ENCODE results near the gene METTL25B.
"Not testable (repeated sequence)": the region's sequence is repeated elsewhere in the genome, so short reads cannot be mapped to it uniquely, and the experiment has no call there.

Gene METTL25B

GRCh38 chr1:156748670-156749418 is 20.6 kb downstream of the METTL25B start:
- no peak for DNase-seq (ENCODE audit: low read depth, low spot score)

GRCh38 chr1:156749419-156750118 is 21.3 kb downstream of the METTL25B start:
- DNase-seq (ENCODE audit: low read depth, low spot score) = no peak

- DNase-seq (ENCODE audit: low read depth, low spot score) = no peak
Measured at GRCh38 chr1:156750191-156750672, 22.0 kb downstream of the METTL25B start.

GRCh38 chr1:156750711-156751450 is 22.6 kb downstream of the METTL25B start:
- no peak for DNase-seq (ENCODE audit: low read depth, low spot score)

- DNase-seq (ENCODE audit: low read depth, low spot score) = no peak
Measured at GRCh38 chr1:156751451-156751756, 23.1 kb downstream of the METTL25B start, which contains the start of gene HDGF. TSS of gene HDGF (minus strand) at chr1:156751675. CDS start at chr1:156751429, 246 bp downstream.

- DNase-seq (ENCODE audit: low read depth, low spot score) = peak; percentile 91
Measured at GRCh38 chr1:156751757-156752481, 23.6 kb downstream of the METTL25B start.

GRCh38 chr1:156752843-156753482 is 24.7 kb downstream of the METTL25B start:
- DNase-seq (ENCODE audit: low read depth, low spot score) = no peak

GRCh38 chr1:156754219-156754618 is 25.9 kb downstream of the METTL25B start:
- no peak for DNase-seq (ENCODE audit: low read depth, low spot score)

GRCh38 chr1:156755527-156755950 is 27.3 kb downstream of the METTL25B start:
- DNase-seq (ENCODE audit: low read depth, low spot score) = no peak

- DNase-seq (ENCODE audit: low read depth, low spot score) = no peak
Measured at GRCh38 chr1:156756355-156756754, 28.1 kb downstream of the METTL25B start.

- not testable (repeated sequence) for DNase-seq (ENCODE audit: low read depth, low spot score)
Measured at GRCh38 chr1:156757572-156758253, 29.4 kb downstream of the METTL25B start.

GRCh38 chr1:156760092-156760795 is 32.0 kb downstream of the METTL25B start:
- no peak for DNase-seq (ENCODE audit: low read depth, low spot score)

GRCh38 chr1:156760796-156761104 is 32.5 kb downstream of the METTL25B start:
- DNase-seq (ENCODE audit: low read depth, low spot score) = no peak

GRCh38 chr1:156765136-156765535 is 36.9 kb downstream of the METTL25B start:
- DNase-seq (ENCODE audit: low read depth, low spot score) = not testable (repeated sequence)

GRCh38 chr1:156765666-156766065 is 37.4 kb downstream of the METTL25B start:
- no peak for DNase-seq (ENCODE audit: low read depth, low spot score)

GRCh38 chr1:156766298-156767100 is 38.2 kb downstream of the METTL25B start:
- no peak for DNase-seq (ENCODE audit: low read depth, low spot score)

- DNase-seq (ENCODE audit: low read depth, low spot score) = peak; percentile 99
Measured at GRCh38 chr1:156767101-156767878, 39.0 kb downstream of the METTL25B start, which contains the start of gene PRCC. TSS of gene PRCC (plus strand) at chr1:156767535. CDS start at chr1:156767772, 237 bp downstream.
